WERI-Rb-1 (cell line): ENCODE data around the gene MX1.

ENCODE experiments used
- DNase-seq: peaks from one replicate; pipeline ENCODE4 v3.0.0-alpha.2; 2020
- H3K27ac ChIP-seq: fragments of 250-450 bp; sonication (Bioruptor Pico); 2 replicates; pipeline ENCODE4 v1.5.1; 2020; ENCODE audit warnings: mild to moderate bottlenecking, moderate library complexity
- H3K27me3 ChIP-seq: fragments of 250-450 bp; sonication (Bioruptor Pico); 2 replicates; pipeline ENCODE4 v1.5.1; 2021; ENCODE audit warnings: mild to moderate bottlenecking, low read depth, moderate library complexity; ENCODE audit not compliant: insufficient read depth, severe bottlenecking
- H3K36me3 ChIP-seq: fragments of 250-450 bp; sonication (Bioruptor Pico); 2 replicates; pipeline ENCODE4 v1.5.1; 2020; ENCODE audit warnings: mild to moderate bottlenecking, moderate library complexity
- H3K4me3 ChIP-seq: 2 replicates; pipeline ENCODE4 v1.5.1; 2011; ENCODE audit warnings: low read depth, mild to moderate bottlenecking, control low read depth, low read length
- H3K9me3 ChIP-seq: fragments of 250-450 bp; sonication (Bioruptor Pico); 2 replicates; pipeline ENCODE4 v1.5.1; 2021; ENCODE audit warnings: mild to moderate bottlenecking, moderate library complexity; ENCODE audit not compliant: severe bottlenecking
- TF ChIP-seq, protein P1 (sequence below): IDR thresholded peaks from 2 replicates; pipeline ENCODE4 v1.5.1; 2011; ENCODE audit warnings: low read depth, mild to moderate bottlenecking, control low read depth, inconsistent platforms, low read length

Gene MX1

DNA sequence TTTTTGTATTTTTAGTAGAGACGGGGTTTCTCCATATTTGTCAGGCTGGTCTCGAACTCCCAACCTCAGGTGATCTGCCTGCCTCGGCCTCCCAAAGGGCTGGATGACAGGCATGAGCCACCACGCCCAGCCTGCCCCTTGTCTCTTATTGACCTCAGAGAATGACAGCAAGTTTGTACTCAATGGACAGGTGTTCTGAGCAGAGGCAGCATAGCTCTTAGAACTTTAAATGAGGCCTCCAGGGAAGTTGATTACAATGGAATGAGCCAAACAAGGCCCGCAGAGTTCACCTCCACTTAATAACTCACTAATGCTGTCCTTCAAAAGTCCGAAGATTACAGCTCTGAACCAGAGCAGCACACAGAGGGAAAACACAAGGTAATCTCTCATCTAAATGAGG, 71.0 kb downstream of the MX1 start:
- TF ChIP-seq, protein P1, sequence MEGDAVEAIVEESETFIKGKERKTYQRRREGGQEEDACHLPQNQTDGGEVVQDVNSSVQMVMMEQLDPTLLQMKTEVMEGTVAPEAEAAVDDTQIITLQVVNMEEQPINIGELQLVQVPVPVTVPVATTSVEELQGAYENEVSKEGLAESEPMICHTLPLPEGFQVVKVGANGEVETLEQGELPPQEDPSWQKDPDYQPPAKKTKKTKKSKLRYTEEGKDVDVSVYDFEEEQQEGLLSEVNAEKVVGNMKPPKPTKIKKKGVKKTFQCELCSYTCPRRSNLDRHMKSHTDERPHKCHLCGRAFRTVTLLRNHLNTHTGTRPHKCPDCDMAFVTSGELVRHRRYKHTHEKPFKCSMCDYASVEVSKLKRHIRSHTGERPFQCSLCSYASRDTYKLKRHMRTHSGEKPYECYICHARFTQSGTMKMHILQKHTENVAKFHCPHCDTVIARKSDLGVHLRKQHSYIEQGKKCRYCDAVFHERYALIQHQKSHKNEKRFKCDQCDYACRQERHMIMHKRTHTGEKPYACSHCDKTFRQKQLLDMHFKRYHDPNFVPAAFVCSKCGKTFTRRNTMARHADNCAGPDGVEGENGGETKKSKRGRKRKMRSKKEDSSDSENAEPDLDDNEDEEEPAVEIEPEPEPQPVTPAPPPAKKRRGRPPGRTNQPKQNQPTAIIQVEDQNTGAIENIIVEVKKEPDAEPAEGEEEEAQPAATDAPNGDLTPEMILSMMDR = no peak
- DNase-seq = no peak
- Histone ChIP-seq H3K4me3 (no peak overlapping the region), H3K9me3 (no peaks in the 10 kb centered on the region), H3K27ac (no peak overlapping the region), H3K36me3 (no peaks in the 10 kb centered on the region), H3K27me3 (no peaks in the 10 kb centered on the region)

DNA sequence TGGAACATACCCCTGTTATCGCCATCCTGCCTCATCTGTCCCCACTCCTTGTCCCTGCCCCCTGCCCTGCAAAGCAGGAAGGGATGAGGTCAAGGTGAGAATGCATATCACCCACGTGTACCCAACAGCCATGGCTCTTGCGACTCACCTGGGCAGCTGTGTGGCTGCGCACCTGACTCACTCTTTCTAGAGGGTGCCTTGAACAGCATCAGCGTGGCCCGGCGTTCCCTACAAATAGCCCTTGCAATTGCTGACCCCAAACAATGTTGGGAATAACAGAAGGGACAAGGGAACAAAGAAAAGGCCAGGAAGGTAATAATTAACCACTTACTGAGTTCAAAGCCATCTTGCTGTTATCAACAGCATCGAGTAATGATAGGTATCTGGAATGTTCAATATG, 71.7 kb downstream of the MX1 start:
- DNase-seq = no peak
- Histone ChIP-seq H3K36me3 (no peaks in the 10 kb centered on the region), H3K4me3 (no peak overlapping the region), H3K27ac (no peak overlapping the region), H3K9me3 (no peaks in the 10 kb centered on the region), H3K27me3 (no peaks in the 10 kb centered on the region)
- TF ChIP-seq, protein P1 = no peak

DNA sequence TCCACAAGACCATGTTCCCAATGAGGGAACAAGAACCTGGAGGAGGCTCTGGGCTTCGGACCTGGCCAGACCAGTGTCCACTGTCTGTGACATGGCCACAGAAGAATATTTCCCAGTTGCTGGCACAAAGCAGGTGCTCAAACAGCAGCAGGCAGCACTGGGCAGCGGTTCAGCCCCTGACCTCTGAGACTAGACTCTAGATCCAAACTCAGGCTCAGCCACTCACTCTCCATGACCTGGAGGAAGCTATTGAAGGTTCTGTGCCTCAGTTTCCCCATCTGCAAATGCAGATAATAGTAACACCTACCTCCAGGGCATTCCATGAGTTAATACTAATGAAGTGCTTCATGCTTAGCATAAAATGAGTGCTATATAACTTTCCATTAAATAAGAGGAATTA, 73.9 kb downstream of the MX1 start:
- H3K27me3 ChIP-seq = no peaks in the 10 kb centered on the region
- no peak for DNase-seq
- no peak overlapping the region for H3K4me3 ChIP-seq
- TF ChIP-seq, protein P1 = no peak
- H3K9me3 ChIP-seq = no peaks in the 10 kb centered on the region
- H3K36me3 ChIP-seq = no peaks in the 10 kb centered on the region
- no peak overlapping the region for H3K27ac ChIP-seq

DNA sequence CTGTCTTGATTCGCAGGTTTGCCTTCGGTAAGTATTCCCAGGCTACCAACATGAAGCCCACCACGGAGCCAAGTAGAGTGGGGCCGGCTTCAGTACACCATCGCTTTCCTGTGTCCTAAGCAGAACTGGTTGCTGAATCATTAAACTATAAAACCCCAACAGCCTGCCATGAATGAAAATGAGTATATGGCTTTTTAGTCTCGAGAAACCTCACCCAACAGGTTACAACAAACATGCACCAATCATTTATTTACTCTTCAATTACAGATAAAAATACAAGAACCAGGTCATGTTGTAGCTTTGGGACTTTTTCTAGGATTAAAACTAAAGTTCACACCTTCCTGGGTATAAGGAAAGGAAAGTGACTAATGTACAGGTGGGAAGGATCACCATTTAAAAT, 74.3 kb downstream of the MX1 start:
- no peak overlapping the region for H3K4me3 ChIP-seq
- H3K9me3 ChIP-seq = no peaks in the 10 kb centered on the region
- peaks cover under 1% of the 10 kb centered on the region for H3K27me3 ChIP-seq
- H3K36me3 ChIP-seq = no peaks in the 10 kb centered on the region
- DNase-seq = no peak
- no peak overlapping the region for H3K27ac ChIP-seq
- TF ChIP-seq, protein P1 = no peak

DNA sequence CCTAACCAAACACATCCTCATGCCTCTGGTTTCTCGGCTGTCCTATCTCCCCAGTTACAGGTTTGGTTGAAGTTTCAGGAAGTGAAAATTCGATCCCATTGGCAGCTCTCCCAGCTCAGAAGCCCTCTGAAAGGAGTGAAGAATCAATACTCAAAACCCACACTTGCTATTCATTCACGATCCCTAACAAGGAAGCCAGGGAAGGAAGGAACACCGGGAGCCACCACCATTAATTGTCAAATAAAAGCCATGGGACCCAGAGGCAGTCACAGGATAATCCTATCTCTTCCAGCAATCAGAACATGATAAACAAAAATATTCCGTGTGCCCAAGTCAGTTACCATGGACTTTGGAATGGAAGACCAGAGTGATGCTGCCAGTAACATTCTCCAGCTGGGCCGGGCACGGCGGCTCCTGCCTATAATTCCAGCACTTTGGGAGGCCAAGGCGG, 74.9 kb downstream of the MX1 start:
- H3K36me3 ChIP-seq = no peaks in the 10 kb centered on the region
- H3K9me3 ChIP-seq = no peaks in the 10 kb centered on the region
- H3K27ac ChIP-seq = no peak overlapping the region
- H3K4me3 ChIP-seq = no peak overlapping the region
- TF ChIP-seq, protein P1 = no peak
- H3K27me3 ChIP-seq = peaks cover 6% of the 10 kb centered on the region
- no peak for DNase-seq

DNA sequence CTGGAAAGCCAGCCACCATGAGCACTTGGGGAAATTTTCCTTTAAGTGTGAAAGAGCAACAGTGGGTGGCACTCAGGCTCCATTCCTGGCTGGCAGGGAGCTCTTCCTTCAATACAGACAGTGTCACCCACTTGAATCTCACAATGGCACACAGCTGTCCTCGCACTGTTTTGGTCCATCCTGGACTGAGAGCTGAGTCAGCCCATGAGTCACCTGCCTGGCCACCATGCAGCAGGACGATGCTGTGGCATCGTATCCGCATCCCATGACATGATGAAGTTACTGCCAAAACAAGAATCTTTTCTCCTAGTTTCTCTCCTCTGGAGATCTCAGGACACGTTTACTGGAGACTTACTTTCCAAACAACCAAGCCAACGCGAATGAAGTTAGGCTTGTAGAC, 75.9 kb downstream of the MX1 start:
- DNase-seq = no peak
- H3K36me3 ChIP-seq = no peaks in the 10 kb centered on the region
- no peak overlapping the region for H3K4me3 ChIP-seq
- H3K27ac ChIP-seq = no peak overlapping the region
- H3K9me3 ChIP-seq = no peaks in the 10 kb centered on the region
- peaks cover 16% of the 10 kb centered on the region for H3K27me3 ChIP-seq
- TF ChIP-seq, protein P1 = no peak
